NCI-H2107 (cell line): Measurements from ENCODE around the gene ADPRHL1.
"Not testable (repeated sequence)": the region's sequence is repeated elsewhere in the genome, so short reads cannot be mapped to it uniquely, and the experiment has no call there.

Experiments used
- DNase-seq: peaks from one replicate; lab custom pipeline; 2025; lab: John Stamatoyannopoulos, UW

The ADPRHL1 gene

GRCh38 chr13:113400621-113401451 lies 52.5 kb downstream of the ADPRHL1 start:
- DNase-seq = no peak

- DNase-seq = no peak
These were observed 53.5 kb downstream of the ADPRHL1 start for GRCh38 chr13:113399755-113400149.

GRCh38 chr13:113398963-113399754 lies 54.1 kb downstream of the ADPRHL1 start:
- no peak for DNase-seq

GRCh38 chr13:113397608-113398425 lies 55.5 kb downstream of the ADPRHL1 start:
- DNase-seq = no peak

GRCh38 chr13:113394339-113394640 lies 59.0 kb downstream of the ADPRHL1 start:
- DNase-seq = no peak

GRCh38 chr13:113393563-113394338 lies 59.5 kb downstream of the ADPRHL1 start:
- peak; percentile 29 for DNase-seq

GRCh38 chr13:113393226-113393562 lies 60.1 kb downstream of the ADPRHL1 start:
- DNase-seq = no peak

- no peak for DNase-seq
These were observed 62.3 kb downstream of the ADPRHL1 start for GRCh38 chr13:113390874-113391497.

- DNase-seq = not testable (repeated sequence)
These were observed 63.7 kb downstream of the ADPRHL1 start for GRCh38 chr13:113389586-113389985.

GRCh38 chr13:113387396-113387795 lies 65.9 kb downstream of the ADPRHL1 start:
- no peak for DNase-seq

GRCh38 chr13:113383089-113383488 lies 70.2 kb downstream of the ADPRHL1 start:
- DNase-seq = no peak

GRCh38 chr13:113382542-113382941 lies 70.7 kb downstream of the ADPRHL1 start:
- not testable (repeated sequence) for DNase-seq

GRCh38 chr13:113378825-113379224 lies 74.5 kb downstream of the ADPRHL1 start:
- no peak for DNase-seq

- no peak for DNase-seq
These were observed 78.6 kb downstream of the ADPRHL1 start for GRCh38 chr13:113374511-113375175.

- DNase-seq = no peak
These were observed 79.3 kb downstream of the ADPRHL1 start for GRCh38 chr13:113373811-113374485.

- DNase-seq = not testable (repeated sequence)
These were observed 81.6 kb downstream of the ADPRHL1 start for GRCh38 chr13:113371701-113372100.

GRCh38 chr13:113371061-113371460 lies 82.2 kb downstream of the ADPRHL1 start:
- no peak for DNase-seq

- DNase-seq = no peak
These were observed 83.4 kb downstream of the ADPRHL1 start for GRCh38 chr13:113369881-113370280.

GRCh38 chr13:113369189-113369588 lies 84.1 kb downstream of the ADPRHL1 start:
- no peak for DNase-seq

GRCh38 chr13:113368353-113368752 lies 84.9 kb downstream of the ADPRHL1 start:
- DNase-seq = not testable (repeated sequence)
